ENCODE data around the gene FIGLA. TPM values are rescaled to one million over a fixed set of nuclear protein-coding genes. Genes with fewer than 3 reads are reported as not detected.
"Not testable (repeated sequence)": the region's sequence is repeated elsewhere in the genome, so short reads cannot be mapped to it uniquely, and the experiment has no call there.

Gene FIGLA
- total RNA-seq, 1 donor from 2014 or later = not detected

GRCh38 chr2:70808983-70809958 is 18.8 kb upstream of the FIGLA start:
- DNase-seq (ENCODE audit: low spot score) = no peak

GRCh38 chr2:70807828-70808118 is 17.3 kb upstream of the FIGLA start:
- no peak for DNase-seq (ENCODE audit: low spot score)

More at GRCh38 chr2:70808983-70809958, 18.8 kb upstream of the FIGLA start:
- ATAC-seq = no peak

GRCh38 chr2:70807102-70807827 is 16.8 kb upstream of the FIGLA start:
- ATAC-seq = no peak

More at GRCh38 chr2:70807828-70808118, 17.3 kb upstream of the FIGLA start:
- no peak for ATAC-seq

GRCh38 chr2:70806620-70807019 is 16.2 kb upstream of the FIGLA start:
- ATAC-seq (no peak), DNase-seq (ENCODE audit: low spot score) (no peak)

More at GRCh38 chr2:70807102-70807827, 16.8 kb upstream of the FIGLA start:
- no peak for DNase-seq (ENCODE audit: low spot score)

GRCh38 chr2:70806013-70806412 is 15.6 kb upstream of the FIGLA start:
- no peak for ATAC-seq
- DNase-seq (ENCODE audit: low spot score) = no peak

- ATAC-seq (peak; percentile 38), DNase-seq (ENCODE audit: low spot score) (no peak)
These were observed 11.3 kb upstream of the FIGLA start for GRCh38 chr2:70801607-70802263.

- ATAC-seq (no peak), DNase-seq (ENCODE audit: low spot score) (no peak)
These were observed 9.3 kb upstream of the FIGLA start for GRCh38 chr2:70799706-70800105.

GRCh38 chr2:70797996-70798395 is 7.6 kb upstream of the FIGLA start:
- not testable (repeated sequence) for ATAC-seq; DNase-seq (ENCODE audit: low spot score)

- DNase-seq (ENCODE audit: low spot score) (no peak), ATAC-seq (peak; percentile 51)
These were observed 7.1 kb upstream of the FIGLA start for GRCh38 chr2:70797506-70797905.

GRCh38 chr2:70796262-70796661 is 5.8 kb upstream of the FIGLA start:
- DNase-seq (ENCODE audit: low spot score) = no peak
- no peak for ATAC-seq

- DNase-seq (ENCODE audit: low spot score) = no peak
- ATAC-seq = no peak
These were observed 4.9 kb upstream of the FIGLA start for GRCh38 chr2:70795164-70795995.

- ATAC-seq = no peak
- no peak for DNase-seq (ENCODE audit: low spot score)
These were observed 3.0 kb upstream of the FIGLA start for GRCh38 chr2:70793450-70793849.

GRCh38 chr2:70789304-70790135 is 923 bp downstream of the FIGLA start:
- ATAC-seq (peak; percentile 90), DNase-seq (ENCODE audit: low spot score) (peak; percentile 54)

GRCh38 chr2:70785137-70785911 is 5.1 kb downstream of the FIGLA start:
- DNase-seq (ENCODE audit: low spot score) (no peak), ATAC-seq (peak; percentile 70)

GRCh38 chr2:70784320-70784719 is 6.1 kb downstream of the FIGLA start:
- ATAC-seq = no peak
- no peak for DNase-seq (ENCODE audit: low spot score)

- DNase-seq (ENCODE audit: low spot score) (no peak), ATAC-seq (no peak)
These were observed 10.4 kb downstream of the FIGLA start for GRCh38 chr2:70779911-70780545.

- ATAC-seq = no peak
- DNase-seq (ENCODE audit: low spot score) = no peak
These were observed 11.0 kb downstream of the FIGLA start for GRCh38 chr2:70779491-70779890.

GRCh38 chr2:70778676-70779075 is 11.8 kb downstream of the FIGLA start:
- DNase-seq (ENCODE audit: low spot score) (no peak), ATAC-seq (no peak)

Data from left lobe of liver (tissue), 2 donors.